ENCODE data around the gene MTSS2.

- TF ChIP-seq SMC3 (IDR thresholded peaks at IDR 0.05; ENCODE audit: low read depth, low read length) (no peak), MAFK (IDR thresholded peaks at IDR 0.05; ENCODE audit: low read depth, low read length) (no peak), POLR2A (IDR thresholded peaks at IDR 0.05; ENCODE audit: low read depth, low read length) (no peak)
These were observed 1.9 kb upstream of the MTSS2 start for GRCh38 chr16:70687671-70688245.

Data from IMR-90 (cell line).